NK-92 (cell line): ENCODE data around the gene CDIP1.
A peak's percentile ranks its signal among the peaks of the same experiment; 100 is the strongest.
"Not testable (repeated sequence)": the region's sequence is repeated elsewhere in the genome, so short reads cannot be mapped to it uniquely, and the experiment has no call there.

Source experiments
- DNase-seq: peaks from one replicate; lab custom pipeline; 2025; ENCODE audit not compliant: unreplicated experiment; lab: John Stamatoyannopoulos, UW

Gene CDIP1

DNA sequence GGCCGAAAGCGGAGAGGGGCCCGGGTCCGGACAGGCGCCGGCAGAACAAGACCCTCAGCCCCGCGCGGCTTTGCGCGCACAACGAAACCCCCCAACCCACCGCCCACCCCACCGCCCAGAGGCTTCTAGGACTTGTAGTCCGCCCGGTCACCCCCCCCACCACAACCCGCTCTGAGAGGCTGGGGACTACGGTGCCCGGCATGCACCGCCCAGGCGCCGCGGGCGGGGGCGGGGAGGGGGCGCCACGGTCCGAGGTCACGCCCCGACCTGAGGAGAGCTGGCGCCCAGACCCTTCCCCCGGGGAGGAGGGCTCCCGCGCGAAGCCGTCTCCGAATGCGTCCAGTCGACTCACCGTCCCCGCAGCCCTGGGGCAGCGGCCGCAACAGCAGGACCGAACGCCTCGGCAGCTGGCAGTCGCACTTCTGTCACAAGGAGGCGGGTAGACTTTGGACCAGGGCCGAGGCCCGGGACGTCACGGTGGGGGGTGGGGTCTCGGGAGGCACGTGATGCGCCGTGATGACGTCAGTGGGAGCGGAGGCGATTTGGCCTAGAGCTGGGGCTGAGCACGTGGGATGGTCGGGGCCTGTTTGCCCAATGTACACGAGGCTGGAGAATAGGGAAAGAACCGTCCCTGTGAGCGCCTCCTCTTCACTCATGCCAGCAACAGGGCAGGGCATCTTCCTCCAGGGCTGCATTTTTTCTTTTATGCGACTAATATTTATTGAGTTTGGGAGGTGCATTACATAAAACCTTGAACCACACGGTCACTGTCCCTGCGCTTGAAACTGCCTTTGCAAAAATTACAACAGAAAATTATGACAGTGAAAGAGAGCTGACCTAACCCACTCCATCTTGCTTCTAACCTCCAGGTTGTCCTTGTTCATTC lies at the start of gene CDIP1:
Gene CDIP1, minus strand, starts transcription at position 424 of the 886 bp plus-strand sequence. CDS start 24,643 bp downstream, outside the sequence.
- DNase-seq = peak; percentile 37

DNA sequence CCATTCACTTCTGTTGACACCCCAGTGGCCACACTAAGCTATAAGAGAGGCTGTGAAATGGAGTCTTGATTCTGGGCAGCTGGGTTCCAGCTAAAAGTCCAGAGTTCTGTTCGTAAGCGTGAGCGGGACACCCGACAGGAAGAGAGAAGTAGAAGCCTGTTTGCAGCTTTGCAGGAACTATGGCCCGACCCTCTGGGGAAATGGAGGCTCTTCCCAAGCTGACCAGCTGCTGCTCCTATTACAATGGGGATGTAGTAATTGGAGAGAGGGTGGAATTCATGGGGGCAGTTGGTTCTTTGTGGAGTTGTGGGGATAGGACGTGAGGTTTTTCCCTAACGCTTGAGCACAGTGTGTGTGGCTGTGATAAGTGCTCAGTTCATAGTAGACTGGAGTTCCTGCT lies 47.7 kb upstream of the CDIP1 start:
- no peak for DNase-seq

DNA sequence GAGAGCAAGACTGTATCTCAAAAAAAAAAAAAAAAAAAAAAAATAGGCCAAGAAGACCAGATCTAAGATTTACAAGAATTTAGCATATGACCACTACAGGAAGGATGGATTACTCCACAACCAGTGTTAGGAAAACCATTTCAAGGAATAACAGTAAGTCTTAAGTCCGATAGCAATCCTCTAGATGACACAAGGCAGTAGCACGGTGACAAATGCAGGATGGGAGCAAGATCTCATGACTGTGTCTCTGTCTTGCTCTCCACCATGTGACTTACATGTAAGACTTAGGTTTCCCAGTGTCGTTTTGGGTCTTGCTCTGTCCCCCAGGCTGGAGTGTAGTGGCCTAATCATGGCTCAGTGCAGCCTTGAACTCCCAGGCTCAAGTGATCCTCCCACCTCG lies 45.3 kb upstream of the CDIP1 start:
- DNase-seq = no peak

DNA sequence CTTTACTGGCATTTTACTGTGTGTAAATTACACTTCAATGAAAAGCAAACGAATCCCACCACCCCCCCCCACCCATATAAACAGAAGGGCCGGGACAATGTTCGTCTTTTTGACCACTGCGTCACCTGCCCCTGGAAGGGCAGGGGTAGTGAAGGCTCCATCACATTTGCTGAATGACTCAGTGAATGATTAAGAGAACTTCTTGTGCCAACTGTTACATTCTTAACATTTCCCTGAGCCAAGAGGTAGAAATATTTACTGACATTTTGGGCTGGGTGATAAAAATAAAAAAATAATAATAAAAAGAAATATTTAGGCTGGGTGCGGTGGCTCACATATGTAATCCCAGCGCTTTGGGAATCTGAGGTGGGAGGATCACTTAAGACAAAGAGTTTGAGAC lies 41.7 kb upstream of the CDIP1 start:
- DNase-seq = no peak

DNA sequence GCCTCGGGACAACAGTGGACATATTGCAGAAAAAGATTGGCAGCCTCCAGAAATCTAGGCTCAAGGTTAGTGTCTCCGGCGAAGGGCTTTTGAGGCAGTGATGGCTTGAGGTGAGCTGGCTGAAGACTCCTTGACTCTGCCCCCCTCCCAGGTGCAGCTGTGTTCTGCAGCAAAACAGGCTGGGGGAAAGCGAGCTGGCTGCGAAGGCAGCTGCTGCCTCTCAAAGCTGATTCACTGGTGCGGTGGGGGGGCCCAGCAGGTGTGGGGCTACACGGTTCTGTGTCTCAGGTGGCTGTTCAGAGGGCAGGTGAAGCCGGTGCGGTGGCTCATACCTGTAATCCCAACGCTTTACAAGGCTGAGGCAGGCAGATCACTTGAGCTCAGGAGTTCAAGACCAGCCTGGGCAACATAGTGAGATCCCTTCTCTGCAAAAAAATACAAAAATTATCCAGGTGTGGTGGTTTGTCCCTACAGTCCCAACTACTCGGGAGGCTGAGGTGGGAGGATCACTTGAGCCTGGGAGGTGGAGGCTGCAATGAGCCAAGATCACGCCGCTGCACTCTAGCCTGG lies 40.5 kb upstream of the CDIP1 start:
- no peak for DNase-seq

DNA sequence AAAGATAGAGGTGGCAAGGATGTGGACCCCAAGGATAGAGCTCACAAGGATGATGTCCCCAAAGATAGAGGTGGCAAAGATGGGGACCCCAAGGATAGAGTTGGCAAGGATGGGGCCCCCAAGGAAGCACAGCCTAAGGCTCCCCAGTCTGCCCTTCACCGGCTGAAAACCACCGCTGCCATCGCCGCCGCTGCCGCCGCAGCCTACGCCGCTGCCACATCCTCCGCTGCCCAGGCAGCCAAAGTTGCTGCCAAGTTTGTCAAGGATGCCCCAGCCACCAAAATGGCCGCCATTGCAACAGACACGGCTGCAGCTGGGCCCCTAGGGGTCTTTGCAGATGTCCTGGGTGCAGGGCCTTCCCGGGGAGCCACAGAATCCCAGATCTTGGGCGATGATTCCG lies 37.4 kb upstream of the CDIP1 start:
- no peak for DNase-seq

DNA sequence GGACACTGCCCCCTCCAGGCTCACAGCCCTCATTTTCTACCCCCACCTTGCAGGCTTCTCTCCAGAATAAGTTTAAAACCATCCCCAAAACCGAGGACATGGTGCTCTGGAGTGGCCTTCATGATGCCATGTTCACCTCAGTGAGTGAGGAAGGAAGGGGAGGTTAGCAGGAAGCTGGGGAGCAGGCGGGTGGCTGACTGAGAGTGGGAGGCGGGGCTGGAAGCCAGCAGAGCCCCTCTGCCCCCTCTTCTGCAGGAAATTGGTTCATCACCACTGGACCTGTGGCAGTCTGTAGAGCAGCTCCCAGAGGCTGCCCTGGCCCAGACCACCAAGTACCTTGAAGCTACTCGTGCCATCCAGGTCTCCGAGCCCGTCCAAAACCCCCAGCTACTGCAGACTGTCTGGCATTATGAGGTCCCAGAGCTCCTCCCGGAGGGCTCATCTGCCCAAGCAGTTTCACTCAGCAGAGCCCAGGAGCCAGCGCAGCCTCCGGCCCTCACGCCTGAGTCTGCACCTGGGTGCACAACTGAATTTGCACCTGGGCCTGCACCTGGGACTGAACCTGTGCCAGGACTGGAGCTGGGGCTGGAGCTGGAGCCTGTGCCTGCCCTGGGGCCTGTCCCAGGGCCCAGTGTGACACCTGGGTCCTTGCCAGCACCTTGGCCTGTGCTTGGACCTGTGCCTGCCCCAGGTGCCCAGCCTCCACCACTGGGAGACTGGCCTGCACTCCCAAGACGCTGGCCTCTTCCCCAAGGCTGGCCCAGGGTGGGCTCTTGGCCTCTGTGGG lies 36.5 kb upstream of the CDIP1 start:
- DNase-seq = no peak

DNA sequence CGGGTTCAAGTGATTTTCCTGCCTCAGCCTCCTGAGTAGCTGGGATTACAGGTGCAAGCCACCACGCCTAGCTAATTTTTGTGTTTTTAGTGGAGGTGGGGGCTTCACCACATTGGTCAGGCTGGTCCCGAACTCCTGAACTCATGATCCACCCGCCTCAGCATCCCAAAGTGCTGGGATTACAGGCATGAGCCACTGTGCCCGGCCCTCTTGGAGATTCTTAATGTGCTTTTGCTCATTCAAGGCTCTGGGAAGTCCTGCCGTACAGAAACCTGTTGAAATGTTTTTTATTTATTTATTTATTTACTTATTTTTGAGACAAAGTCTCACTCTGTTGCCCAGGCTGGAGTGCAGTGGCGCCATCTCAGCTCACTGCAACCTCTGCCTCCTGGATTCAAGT lies 35.4 kb upstream of the CDIP1 start:
- not testable (repeated sequence) for DNase-seq

DNA sequence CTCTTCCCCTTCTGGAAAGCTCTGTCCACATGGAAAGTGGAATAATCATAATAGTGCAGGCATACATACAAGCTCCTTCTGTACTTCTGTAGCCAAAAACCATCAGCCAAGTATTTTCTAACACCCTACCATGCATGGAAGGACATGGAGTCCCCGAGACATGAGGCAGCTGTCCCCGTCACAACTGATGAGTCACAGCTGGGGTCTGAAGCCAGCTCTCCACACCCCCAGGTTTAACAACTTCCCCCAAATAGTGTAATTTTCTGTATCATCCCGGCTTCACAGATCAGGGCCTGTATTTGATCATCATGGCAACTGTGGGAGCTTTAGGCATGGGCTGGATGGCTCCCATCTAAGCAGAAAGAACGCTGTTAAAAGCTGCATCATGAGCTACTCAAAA lies 34.1 kb upstream of the CDIP1 start:
- DNase-seq = no peak

DNA sequence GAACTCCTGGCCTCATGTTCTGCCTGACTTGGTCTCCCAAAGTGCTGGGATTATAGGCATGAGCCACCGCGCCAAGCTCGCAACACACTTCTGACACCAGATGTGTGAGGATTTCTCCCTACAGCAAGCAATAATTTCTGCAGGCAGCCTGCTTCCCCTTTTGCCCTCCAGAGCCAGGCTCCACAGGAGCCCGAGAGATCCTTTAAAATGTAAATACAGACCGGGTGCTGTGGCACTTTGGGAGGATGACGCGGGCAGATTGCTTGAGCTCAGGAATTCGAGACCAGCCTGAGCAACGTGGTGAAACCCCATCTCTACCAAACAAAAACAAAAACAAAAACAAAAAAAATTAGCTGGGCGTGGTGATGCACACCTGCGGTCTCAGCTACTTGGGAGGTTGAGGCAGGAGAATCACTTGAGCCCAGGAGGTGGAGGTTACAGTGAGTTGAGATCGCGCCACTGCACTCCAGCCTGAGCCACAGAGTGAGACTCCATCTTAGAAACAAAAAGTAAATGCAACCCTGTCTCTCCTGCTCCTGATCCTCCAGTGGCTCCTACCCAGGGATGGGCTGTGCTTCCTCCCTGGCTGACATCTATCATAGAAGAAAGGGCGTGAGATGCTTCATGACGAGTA lies 32.2 kb upstream of the CDIP1 start:
- no peak for DNase-seq

DNA sequence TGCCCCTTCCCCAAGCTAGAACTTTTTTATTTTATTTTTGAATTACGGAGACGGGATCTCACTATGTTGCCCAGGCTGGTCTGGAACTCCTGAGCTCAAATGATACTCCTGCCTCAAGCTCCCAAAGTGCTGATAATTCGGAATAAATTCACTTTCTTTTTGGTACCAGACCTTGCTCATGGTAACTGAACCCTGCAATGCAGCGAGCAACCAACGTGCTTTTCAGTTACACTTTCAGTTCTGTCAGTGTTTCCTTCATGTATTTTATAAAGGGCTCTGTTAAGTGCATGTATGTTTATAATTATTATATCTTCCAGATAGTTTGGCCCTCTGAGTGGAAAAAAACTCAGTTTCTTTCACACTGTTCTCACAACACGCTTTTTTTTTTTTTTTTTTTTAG lies 31.5 kb upstream of the CDIP1 start:
- DNase-seq = no peak

DNA sequence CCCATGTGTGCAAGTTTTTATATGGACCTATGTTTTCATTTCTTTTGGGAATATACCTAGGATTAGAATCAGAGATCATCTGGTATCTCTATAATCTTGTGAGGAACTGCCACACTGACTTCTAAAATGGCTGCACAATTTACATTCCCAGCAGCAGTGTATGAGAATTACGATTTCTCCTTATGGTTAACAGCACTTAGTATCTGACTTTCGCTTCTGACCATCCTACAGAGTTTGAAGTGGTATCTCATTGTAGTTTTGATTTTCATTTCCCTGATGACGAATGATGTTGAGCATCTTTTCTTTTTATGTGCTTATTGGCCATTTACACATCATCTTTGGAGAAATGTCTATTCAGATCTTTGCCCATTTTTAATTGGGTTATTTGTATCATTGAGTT lies 27.6 kb upstream of the CDIP1 start:
- no peak for DNase-seq

DNA sequence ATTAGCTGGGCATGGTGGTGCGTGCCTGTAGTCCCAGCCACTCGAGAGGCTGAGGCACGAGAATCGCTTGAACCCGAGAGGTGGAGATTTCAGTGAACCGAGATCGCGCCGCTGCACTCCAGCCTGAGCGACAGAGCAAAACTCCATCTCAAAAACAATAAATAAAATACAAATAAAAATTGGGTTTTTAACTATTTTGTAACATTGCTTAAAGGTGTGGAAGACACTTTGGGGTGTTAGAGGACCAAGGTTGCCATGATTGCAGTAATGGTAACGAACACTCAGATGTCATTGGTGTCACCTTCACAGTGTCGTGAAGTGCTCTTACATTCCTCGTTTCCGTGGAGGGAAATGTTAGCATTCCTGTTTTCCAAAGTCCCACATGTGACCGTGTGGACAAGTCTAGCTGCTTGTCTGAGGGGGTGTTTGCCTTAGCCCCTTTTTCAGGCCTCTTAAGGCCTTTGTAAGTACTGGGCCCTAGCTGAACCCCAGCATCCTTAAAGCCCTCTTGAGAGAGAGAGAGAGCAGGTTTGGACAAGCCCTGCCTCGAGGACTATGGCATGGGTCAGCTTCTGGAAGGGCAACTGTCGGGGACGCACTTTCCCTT lies 26.2 kb upstream of the CDIP1 start:
- no peak for DNase-seq

DNA sequence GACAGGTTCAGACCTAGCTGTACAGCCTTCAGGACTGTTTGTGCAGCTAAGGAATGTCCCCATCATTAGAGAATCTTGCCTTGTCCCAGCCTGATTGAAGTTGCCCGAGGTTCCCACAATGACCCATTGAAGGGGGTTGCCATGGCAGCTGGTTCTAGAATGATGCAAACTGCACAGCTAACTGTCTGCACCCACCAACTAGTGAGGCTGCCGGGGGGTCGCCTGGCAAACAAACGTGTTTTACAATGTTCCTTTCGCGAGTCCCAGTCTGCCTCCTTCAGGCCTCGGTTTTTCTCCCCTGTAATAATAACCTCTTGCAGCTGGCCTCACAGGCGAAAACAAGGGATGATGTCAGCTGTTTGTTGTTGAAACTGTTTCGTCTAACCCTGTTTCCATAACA lies 23.0 kb upstream of the CDIP1 start:
- no peak for DNase-seq

DNA sequence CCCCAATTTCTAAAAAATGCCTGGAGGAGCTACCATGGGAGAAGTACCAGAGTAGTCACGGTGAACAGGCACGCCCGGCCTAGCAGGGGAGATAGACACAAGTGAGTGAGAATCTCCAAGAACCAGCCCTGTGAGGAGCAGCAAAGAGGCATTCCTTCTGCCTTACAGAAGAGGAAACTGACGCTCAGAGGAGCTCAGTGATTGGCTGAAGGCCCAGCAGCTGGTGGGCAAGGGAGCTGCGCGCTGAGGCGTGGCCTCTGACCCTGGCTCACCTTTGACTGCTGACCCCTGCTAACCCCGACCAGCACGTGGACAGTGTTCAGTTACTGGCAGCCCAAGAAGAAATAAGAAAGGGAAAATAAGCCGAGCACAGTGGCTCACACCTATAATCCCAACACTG lies 19.4 kb upstream of the CDIP1 start:
- no peak for DNase-seq

DNA sequence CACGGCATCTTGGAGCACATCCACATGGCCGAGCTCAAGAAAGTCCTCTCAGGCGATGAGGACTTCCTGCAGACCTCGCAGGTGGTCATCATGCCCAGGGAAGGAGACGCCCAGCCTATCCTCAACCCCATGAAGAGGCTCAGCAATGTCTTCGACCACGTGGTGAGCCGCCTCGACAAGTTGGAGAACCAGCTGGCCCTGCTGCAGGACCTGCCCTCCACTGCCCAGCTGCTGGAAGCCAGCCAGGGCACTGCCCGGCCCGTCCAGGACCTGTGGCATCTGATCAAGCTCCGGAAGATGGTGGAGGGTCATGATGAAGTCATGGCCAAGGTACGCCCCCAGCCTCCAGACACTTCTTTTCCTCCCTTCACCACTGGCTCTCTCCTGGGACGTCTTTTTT lies 18.0 kb upstream of the CDIP1 start:
- DNase-seq = no peak

DNA sequence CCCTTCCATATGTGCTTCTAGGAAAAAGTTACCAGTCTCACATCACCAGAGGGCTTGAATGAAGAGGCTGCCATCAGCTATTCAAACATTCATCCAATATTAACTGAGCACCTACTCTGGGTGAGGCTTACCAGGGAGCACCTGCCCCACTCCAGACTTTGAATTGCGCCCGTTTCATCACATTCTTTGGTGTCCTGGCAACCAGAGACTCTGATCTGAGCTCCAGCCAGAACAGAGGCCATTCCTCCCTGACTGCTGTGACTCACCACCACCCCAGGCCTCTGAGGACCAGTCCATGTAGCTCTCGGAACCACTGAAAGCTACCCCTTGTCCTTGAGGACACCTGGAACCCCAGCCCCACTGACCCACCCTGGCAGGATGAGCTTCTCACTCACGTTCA lies 17.5 kb upstream of the CDIP1 start, which contains the start of gene C16orf96:
Gene C16orf96, plus strand, starts transcription at position 229 of the 400 bp plus-strand sequence. Its CDS starts 150 bp downstream, at position 379.
- no peak for DNase-seq

DNA sequence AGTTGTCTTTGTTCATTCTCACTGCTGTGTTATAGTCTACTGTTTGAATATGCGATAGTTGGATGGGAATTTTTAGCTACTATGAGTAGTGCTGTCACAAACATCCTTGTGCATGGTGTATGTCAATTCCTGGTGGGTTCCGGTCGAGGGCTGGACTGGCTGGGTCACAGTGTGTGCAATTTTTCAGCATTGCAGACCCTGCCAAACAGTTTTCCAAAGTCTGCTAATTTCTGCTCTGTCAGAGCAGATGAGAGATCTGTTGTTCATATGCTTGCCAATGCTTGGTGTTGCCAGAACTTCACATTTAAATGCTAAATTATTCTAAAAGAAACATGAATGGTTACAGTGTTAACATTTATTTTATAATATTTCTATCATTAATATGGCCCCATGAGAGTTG lies 14.0 kb upstream of the CDIP1 start:
- no peak for DNase-seq

DNA sequence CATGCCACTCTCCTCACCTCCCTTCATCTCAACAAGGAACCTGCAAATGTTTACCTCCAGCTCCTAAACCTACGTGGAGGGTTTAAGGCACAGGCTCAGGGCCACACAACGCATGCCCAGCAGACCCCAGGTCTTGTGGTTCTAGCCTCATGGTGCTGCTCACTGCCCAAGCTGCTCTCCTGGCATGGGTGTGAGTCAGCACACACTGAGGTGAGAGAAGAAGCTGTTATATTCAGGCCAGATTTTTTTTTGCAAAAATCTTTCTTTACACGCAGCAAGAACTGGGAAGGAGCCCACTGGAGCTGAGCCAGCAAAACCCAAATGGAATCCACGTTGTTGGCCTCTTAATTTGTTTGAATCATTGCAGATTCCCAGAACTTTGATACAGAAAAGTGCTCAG lies 12.0 kb upstream of the CDIP1 start:
- no peak for DNase-seq

DNA sequence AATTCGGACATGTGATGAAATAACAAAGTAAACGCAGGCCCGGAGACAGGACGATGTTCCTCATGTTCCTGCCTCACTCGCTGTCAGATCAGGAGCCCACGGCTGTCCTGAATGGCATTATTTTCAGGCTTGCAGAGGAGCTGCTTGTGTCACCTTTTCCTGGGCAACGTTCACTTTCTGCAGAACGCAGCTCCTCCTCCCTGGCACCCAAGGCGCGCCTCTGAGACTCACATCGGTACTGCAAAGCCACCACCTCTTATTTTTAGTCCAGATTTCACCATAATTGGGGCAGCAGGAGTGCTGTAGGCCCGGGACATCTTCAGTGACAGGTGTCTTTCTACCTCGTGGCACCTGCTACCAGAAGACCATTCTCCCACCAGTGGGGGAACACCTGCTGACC lies 9.6 kb upstream of the CDIP1 start:
- DNase-seq = no peak

DNA sequence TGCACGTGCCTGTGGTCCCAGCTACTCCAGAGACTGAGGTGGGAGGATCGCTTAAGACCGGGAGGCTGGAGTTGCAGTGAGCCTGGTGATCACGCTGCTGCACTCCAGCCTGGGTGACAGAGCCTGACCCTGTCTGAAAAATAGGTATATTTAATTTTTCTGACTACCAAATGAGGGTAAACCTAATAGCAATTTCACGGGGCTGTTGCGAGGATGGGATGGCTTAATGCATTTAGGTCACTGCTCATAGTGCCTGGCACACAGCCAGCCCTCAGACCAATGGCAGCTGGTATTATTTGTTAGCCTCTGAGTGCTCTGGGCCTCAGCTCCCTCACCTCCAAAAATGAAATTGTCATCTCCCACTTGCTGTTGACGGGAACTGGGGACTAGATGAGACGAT lies 5.9 kb upstream of the CDIP1 start:
- no peak for DNase-seq
